Left cardiac atrium (tissue), 4 donors: Measurements from ENCODE around the gene ARHGDIG. TPM values are rescaled to one million over a fixed set of nuclear protein-coding genes. Genes with fewer than 3 reads are reported as not detected.

Source experiments
- ATAC-seq, 2 donors: fragments of 200-7000 bp; cut with Tn5 transposase; one replicate each; pipeline ENCODE4 v1.9.1; 2020; ENCODE audit warnings: mild to moderate bottlenecking in 2 of 2, moderate library complexity in 2 of 2
- DNase-seq: peaks from one replicate; pipeline ENCODE4 v3.0.0-alpha.2; 2020
- intact Hi-C, 2 donors: fragments of 100-400 bp; cut with DNase I; formaldehyde crosslinking; loops; one replicate each; pipeline versions ENCODE4 v1.14.1 to v1.15.1; 2022 to 2023
- total RNA-seq, 2 donors: library from RNA; stranded (reverse); fragmentation: NEBNext Ultra II Directional; extraction: Animal tissue kit (Norgen Biotek cat#: 25700); gene quantifications; one replicate each; pipeline ENCODE4 v1.2.1, GENCODE V29; 2021
- donor health status: DM: no; HTN: yes; CAD: no.
- donor health status: DM: no; HTN: yes; CAD: no; lungs with severe emphysema.
- donor health status: DM: yes; HTN: yes; CAD: no.
- donor health status: Dilated cardiomyopathy.

ARHGDIG gene
- total RNA-seq, 2 donors from 2014 or later, result 4.9 to 5.1 TPM

- intact Hi-C loops, result no loop called here
- peak; percentile 17 to 58 for ATAC-seq
- no peak for DNase-seq
Measured at GRCh38 chr16:276426-277077, 3.8 kb upstream of the ARHGDIG start.

GRCh38 chr16:278863-279366 lies 1.5 kb upstream of the ARHGDIG start:
- peak in 1 of 2 donors; percentile 26 for ATAC-seq
- no peak for DNase-seq
- intact Hi-C loops, result no loop called here

- intact Hi-C loops, result no loop called here
- DNase-seq (no peak), ATAC-seq (no peak)
Measured at GRCh38 chr16:279531-279930, 860 bp upstream of the ARHGDIG start.

GRCh38 chr16:280005-280460 lies 358 bp upstream of the ARHGDIG start:
- DNase-seq, result no peak
- intact Hi-C loops, result no loop called here
- no peak for ATAC-seq

- intact Hi-C loops, result no loop called here
- DNase-seq, result no peak
- no peak for ATAC-seq
Measured at GRCh38 chr16:280991-281659, 734 bp downstream of the ARHGDIG start.

- ATAC-seq (no peak), DNase-seq (no peak)
- intact Hi-C loops, result no loop called here
Measured at GRCh38 chr16:281660-282255, 1.4 kb downstream of the ARHGDIG start.

GRCh38 chr16:282491-282890 lies 2.1 kb downstream of the ARHGDIG start:
- no peak for DNase-seq
- intact Hi-C loops, result no loop called here
- ATAC-seq, result no peak

- intact Hi-C loops, result no loop called here
- ATAC-seq, result peak in 1 of 2 donors; percentile 5
- DNase-seq, result no peak
Measured at GRCh38 chr16:283033-283805, 2.8 kb downstream of the ARHGDIG start, which contains the start of gene PDIA2. PDIA2 (plus strand) TSS chr16:283164; CDS start chr16:283170, 6 bp downstream.

GRCh38 chr16:284204-285120 lies 4.1 kb downstream of the ARHGDIG start:
- DNase-seq (no peak), ATAC-seq (no peak)
- intact Hi-C loops, result no loop called here

- DNase-seq (no peak), ATAC-seq (no peak)
- intact Hi-C loops, result no loop called here
Measured at GRCh38 chr16:285146-286055, 5.0 kb downstream of the ARHGDIG start.

- ATAC-seq, result no peak
- intact Hi-C loops, result no loop called here
- no peak for DNase-seq
Measured at GRCh38 chr16:286491-287297, 6.3 kb downstream of the ARHGDIG start.

GRCh38 chr16:287298-287811 lies 7.0 kb downstream of the ARHGDIG start:
- intact Hi-C loops, result no loop called here
- ATAC-seq (no peak), DNase-seq (no peak)

GRCh38 chr16:287981-288920 lies 7.9 kb downstream of the ARHGDIG start:
- ATAC-seq, result no peak
- DNase-seq, result no peak
- intact Hi-C loops, result no loop called here

GRCh38 chr16:289395-289997 lies 9.1 kb downstream of the ARHGDIG start:
- intact Hi-C loops, result no loop called here
- DNase-seq (no peak), ATAC-seq (no peak)
